Caki2 (cell line): Measurements from ENCODE around the gene ADGRL2. TPM values are rescaled to one million over a fixed set of nuclear protein-coding genes. Genes with fewer than 3 reads are reported as not detected.
A peak's percentile ranks its signal among the peaks of the same experiment; 100 is the strongest.

Experiments
- DNase-seq: peaks from one replicate; pipeline ENCODE4 v3.0.0-alpha.2; 2015; ENCODE audit warnings: low read depth
- in situ Hi-C: cut with HindIII; loops from 2 replicates; pipeline ENCODE4 v1.10.0; 2016; ENCODE audit warnings: low sequenced_read_pairs, low pct_unique_long_range_greater_than_20kb, mixed read lengths
- total RNA-seq: library from RNA; depleted of rRNA; stranded (reverse); fragments of >200 nt; shearing (Covaris generic); gene quantifications from 2 replicates; pipeline ENCODE4 v1.2.3, GENCODE V29; 2014; ENCODE audit warnings: low replicate concordance

Gene ADGRL2
- total RNA-seq, 1 experiment from 2014 or later = 62.2 TPM

DNA sequence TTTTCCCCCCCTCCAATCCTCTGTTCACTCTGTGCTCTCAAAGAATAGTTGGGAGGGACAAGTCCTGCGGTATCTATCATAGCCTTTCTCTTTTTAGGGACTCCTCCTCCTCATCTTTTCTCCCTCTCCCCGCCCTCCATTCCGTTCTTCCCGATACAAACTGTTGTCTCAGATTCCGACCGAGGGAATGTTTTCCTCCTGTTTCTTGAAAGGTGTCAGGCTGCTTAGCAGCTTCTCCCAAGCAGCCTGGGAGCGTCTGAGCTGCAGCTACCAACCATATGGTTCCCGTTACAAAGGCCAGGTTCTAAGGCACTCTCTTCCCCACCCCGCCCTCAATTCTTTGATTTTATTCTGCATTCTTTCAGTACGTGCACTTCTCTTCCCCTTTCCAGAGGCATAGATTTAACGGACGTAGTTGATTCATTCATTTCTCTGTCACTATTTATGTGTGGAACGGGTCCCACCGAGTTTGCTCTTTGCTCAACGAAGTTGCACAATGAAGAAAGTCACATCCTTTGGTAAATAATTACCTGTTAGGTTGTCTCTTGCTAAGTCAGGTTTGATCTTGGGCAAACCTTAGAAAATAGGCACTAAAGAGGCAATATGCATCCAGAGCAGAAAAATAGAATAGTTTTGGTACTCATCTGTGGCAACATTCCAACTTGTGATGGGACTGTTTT is 2.8 kb downstream of the ADGRL2 start:
- in situ Hi-C loops = no loop called here
- peak; percentile 76 for DNase-seq

- in situ Hi-C loops = no loop called here
- DNase-seq = peak; percentile 62
Observed at GRCh38 chr1:81804312-81804711, 3.6 kb downstream of the ADGRL2 start.

DNA sequence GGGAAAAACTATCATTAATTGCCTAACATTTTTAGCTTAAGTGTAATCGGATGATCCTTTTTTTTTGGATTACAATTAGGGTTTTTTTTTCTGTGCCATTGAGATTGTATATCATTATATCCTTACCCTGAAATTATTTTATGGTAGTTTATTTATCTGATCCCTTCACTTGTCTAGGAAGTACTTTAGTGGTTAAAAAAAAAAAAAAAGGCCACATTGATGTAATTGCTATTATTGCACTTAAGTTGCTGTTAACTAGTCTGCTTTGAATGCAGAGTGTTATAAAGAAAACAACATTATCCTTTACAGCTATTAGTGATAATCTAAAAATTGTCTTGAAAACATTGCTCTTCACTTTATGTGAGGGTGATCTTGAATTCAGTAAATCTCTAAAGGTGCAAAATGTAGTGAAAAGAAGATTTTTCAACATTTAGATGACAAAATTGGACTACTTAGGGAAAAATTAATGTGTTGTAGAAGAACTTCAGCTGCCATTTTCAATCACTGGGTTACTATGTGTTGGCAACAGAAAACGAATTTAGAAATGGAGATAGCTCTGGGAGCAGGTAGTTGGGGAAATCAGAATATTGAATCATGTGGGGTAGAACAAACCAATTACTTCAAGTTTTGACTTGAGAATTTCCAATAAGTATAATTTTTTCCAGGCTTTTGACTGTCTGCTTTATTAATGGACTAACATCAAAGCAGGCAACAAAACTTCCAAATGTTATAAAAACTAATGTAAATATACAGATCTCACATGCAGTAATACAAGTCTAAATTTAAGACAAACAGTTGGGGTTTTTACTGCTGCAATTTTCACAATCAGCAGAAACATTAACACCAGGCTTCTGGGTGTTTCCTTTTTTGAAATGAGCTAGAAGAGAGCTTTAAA is 5.0 kb downstream of the ADGRL2 start:
- in situ Hi-C loops = no loop called here
- peak; percentile 55 for DNase-seq

DNA sequence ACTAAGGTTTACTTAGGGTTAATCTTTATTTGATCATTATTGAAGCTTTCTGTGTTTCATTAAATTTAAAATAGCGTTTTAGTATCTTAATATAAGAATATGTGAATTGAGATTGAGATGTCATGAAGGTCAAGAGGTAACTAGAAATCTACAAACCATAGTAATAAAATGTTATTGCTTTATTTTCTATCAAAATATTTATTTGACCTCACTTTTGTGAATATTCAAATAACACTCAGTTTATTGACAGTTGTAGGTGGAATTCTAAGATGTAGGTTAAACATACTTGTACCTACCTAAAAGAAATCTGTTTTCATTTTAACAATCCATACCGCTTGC is 5.7 kb downstream of the ADGRL2 start:
- in situ Hi-C loops = no loop called here
- no peak for DNase-seq

DNA sequence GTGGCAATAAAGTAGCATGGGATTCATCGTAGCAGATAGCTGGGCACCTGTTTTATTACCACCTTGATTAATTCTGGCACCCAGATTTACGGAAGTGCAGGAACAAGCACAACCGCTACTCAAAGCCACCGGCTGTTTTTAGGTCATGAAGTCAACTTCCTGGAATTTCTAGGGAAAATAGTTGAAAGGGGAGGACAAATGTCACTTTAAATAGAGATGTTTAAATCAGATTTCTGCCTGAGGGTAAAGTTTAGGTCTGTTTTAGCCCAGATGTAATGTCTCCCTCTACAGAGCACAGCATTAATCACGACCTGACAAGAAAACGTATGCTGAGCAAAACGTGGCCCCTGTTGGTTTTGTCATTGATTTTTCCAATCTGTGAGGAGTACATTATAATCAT is 8.0 kb downstream of the ADGRL2 start:
- in situ Hi-C loops = no loop called here
- peak; percentile 74 for DNase-seq

DNA sequence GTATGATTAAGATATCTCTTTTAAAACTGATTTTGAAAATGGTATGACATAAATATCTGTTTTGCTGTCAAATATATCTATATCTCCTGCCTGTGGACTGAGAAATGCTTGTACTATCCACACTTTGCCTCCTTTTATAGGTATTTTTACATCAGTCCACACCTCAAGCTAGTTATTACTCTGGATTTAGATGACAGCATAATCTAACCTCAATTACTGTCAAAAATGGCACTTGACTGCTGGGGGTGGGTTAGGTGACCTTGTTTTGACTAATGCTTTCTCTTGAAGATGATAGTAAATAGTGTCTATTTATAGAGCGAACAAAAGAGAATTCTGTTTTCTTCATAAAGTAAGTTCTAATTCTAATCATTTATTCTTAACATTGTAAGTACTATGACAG is 9.1 kb downstream of the ADGRL2 start:
- no peak for DNase-seq
- in situ Hi-C loops = no loop called here

DNA sequence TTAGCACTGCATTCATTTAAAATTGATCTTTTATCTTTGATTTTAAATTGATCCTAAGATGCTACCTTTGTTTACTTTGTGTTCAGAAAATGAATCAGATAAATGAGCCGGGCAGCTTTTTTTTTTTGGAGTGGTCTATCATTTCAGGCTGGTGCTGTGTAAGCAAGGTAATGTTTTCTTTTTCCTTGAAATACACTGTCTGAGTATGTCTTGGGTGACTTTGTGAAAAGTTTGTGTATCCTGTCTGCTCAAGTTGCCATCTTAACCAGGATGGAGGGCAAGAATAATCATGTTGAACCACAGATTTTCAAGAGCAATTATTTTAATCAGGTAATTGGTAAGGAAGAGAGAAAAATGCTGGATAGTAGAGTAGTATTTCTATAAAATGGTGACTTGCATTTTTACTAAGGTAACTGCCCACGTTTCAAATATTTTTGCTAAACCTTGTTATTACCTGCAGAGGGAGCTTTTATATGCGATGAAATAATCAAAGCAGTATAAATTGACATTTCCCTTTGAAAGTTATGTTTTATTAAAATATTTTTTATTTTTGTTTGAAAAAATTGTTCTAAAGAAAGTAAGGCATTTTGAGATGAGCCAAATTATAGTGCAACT is 11.1 kb downstream of the ADGRL2 start:
- peak; percentile 67 for DNase-seq
- in situ Hi-C loops = no loop called here

GRCh38 chr1:81812712-81813111 is 12.0 kb downstream of the ADGRL2 start:
- in situ Hi-C loops = no loop called here
- peak; percentile 67 for DNase-seq

DNA sequence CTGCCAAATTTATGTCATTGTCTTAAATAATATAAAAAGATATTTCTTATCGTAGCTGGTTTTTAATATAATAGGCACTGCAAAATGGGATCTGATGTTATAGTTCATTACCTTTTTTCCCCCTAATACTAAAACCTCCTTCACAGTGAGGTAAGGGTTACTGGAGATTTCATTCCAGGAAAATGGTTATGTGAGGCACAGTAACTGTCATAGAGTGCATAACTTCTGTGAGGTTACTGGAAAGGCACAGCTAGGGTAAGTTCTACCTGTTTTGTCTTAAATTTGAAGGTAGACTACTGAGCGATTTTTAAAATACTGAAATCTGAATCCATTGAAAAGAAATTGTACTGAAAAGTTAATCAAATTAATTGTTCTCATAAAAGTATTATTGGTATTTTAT is 13.0 kb downstream of the ADGRL2 start:
- peak; percentile 24 for DNase-seq
- in situ Hi-C loops = no loop called here

- DNase-seq = no peak
- in situ Hi-C loops = no loop called here
Observed at GRCh38 chr1:81819613-81820012, 18.9 kb downstream of the ADGRL2 start.

GRCh38 chr1:81820765-81821164 is 20.0 kb downstream of the ADGRL2 start:
- in situ Hi-C loops = no loop called here
- no peak for DNase-seq

- DNase-seq = no peak
- in situ Hi-C loops = no loop called here
Observed at GRCh38 chr1:81823082-81823481, 22.3 kb downstream of the ADGRL2 start.

GRCh38 chr1:81824759-81825158 is 24.0 kb downstream of the ADGRL2 start:
- in situ Hi-C loops = no loop called here
- no peak for DNase-seq

DNA sequence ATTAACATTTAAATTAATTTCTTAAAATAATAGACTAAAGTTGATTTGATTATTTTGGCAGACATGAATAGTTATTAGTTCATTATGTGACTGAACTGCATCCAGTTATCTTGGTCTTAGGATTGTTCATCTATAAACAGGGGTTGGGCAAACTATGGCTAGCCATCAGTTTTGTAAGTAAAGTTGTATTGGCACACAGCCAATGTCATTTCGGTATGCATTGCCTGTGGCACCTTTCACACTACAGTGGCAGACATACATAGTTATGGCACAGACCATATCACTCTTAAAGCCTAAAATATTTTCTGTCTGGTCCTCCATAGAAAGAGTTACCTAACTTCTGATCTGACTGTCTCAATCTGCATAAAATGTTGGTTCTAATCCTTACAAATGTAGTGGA is 27.2 kb downstream of the ADGRL2 start:
- in situ Hi-C loops = no loop called here
- no peak for DNase-seq

GRCh38 chr1:81832573-81832972 is 31.8 kb downstream of the ADGRL2 start:
- peak; percentile 66 for DNase-seq
- in situ Hi-C loops = no loop called here

GRCh38 chr1:81833722-81834121 is 33.0 kb downstream of the ADGRL2 start:
- DNase-seq = no peak
- in situ Hi-C loops = no loop called here

DNA sequence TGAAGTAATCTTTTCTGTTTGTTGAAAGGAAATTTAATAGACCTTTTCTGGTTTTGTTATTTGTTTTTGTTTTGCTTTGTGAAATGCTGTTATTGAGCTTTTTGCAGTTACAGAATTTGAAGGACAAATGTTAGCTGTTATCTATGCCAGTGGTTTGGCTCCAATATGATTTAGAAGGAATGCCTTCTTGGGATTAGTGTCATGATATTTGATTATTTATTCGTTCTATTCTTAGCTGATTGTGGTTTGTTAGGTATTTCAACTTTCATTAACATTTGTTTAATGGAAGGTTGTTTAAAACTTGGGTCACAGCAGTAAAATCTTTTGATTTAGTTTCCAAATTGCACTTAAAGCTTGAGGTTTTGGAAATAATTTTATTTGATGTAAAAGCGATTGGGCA is 33.5 kb downstream of the ADGRL2 start:
- DNase-seq = no peak
- in situ Hi-C loops = no loop called here

DNA sequence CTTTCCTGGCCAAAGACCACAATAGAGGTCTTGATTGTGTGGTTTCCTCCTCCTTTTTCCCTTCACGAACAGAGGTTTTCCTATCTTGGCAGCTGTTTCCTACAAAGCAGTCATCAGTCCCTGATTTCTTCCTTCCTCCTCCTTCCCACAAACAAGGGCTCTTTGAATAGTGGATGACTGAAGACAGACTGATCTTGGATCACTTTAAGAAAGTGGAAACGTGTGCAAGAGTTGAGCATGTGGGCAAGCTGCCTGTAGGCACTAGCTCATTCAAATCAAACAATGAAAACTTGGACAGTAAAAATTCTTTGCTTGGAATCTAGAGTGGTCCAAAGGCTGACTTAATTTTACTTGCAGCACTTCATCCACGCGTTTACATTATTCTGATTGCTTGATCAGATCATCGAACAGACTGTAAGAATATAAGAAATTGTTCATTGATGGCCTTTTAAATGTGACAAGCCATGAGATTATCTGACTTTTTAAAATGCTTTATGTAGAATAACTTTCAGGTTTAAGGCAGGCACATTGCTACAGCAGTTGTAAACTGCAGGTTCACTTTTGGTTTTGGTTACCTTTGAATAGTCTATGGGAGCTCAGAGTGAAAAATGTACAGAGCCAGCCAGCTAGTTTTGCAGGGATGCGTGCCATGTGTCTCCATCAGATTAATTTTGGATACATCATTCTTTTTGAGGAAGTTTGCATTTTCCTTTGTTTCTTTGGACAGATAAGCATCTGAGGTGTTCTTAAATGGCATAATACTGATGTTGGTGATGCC is 34.4 kb downstream of the ADGRL2 start:
- no peak for DNase-seq
- in situ Hi-C loops = no loop called here
